Measurements from ENCODE around the gene CRTC1.
A peak's percentile ranks its signal among the peaks of the same experiment; 100 is the strongest.

The CRTC1 gene

DNA sequence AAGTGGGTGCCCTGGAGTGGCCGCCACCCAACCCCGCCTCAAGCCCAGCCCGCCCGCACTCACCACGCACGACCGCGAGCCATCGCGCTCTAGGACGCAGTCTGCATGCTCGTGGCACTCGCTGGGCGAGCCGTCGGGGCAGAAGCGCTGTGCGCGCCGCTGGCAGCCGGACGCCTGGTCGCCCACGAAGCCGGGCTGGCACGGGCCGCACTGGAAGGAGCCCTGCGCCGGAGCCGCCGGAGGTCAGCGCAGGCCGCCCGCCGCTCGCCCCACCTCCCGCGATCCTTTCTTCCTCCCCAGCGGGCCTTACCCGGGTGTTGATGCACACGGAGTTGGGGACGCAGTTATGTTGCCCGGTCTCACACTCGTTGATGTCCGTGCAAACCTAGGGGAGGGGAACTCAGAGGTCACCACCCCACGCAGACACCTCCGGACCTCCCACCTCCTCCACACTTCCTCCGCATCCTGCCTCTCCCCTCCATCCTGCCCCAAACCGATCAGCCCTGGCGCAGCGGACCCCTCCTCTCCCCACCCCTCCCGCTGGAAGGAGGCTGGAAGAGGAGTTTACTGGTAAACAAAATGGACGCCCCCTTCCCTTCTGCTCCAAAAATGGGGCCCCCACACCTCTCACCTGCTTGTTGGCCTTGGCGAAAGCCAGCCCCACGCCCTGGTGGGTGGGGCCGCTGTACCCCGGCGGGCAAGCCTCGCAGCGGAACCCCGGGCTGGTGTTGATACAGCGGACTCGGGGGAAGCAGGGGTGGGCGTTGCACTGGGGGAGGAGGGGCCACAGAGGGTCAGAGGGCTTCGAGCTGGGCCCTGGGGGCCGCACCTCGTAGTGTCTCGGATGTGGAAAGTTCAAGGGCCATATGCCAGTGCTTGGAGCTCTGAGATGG, 105.3 kb downstream of the CRTC1 start:
- no peak for DNase-seq

- no peak for DNase-seq
Measured at GRCh38 chr19:18789422-18789869, 106.0 kb downstream of the CRTC1 start.

DNA sequence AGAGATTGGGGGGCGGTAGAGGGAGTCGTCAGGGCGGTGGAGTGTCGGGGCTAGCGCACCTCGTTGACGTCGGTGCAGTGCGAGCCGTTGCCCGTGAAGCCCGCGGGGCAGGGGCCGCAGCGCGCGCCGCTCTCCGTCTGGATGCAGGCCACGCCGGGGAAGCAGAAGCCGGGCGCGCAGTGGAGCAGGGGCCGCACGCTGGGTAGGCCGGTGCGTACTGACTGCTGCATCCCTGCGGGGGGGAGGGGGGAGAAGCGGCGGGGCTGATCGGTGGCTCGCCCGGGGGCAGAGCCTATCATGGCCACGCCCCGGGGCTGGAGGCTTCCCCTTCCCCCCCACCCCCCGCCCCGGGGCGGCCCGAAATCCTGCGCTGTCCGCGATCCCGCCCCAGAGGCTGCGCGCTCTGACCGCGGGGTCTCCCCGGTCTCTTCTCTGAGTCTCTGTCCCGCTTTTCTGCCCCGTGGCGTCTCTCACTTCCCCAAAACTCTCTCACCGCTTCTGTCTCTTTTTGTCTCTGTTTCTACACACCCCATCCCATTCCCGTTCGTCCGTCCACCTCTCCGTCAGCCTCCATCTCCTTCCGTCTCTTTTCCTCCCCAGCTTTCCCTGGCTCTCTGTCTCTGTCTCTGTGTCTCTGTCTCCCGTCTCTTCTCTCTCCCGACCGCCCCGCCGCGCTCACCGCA, 106.5 kb downstream of the CRTC1 start:
- DNase-seq: peak in 2 of 3 experiments; percentile 56 to 57

DNA sequence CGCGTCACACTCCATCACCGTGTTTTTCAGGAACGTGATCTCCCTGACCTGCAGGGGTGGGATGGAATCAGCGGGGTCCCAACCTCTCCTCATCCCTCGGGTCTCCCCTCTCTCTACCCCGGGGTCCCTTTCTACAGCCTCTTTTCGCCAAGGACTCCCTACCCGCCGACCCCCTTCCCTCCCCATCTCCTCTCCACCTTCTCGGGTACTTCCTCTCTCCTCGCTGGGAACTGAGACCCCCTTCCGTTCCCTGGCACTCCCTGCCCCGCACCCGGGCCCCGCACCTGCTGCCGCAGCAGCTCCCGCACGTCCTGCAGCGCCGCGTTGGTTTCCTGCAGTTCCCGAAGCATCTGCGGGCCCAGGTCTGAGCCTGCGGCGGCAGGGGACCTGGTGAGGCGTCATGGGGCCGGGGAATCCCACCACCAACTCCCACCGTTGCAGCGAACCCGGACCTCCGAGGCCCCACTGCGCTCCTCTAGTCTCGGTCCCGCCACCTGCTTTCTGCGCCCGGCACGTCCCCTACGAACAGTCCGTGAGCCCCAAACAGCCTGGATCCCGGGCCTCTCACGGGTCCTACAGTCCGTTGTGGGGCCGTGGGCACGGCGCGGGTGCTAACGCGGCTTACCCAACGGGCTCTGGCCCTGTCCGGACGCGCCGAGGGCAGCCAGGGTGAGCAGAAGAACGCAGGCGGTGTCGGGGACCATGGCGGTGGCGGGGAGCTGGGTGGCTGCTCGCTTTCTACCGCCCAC, 107.3 kb downstream of the CRTC1 start, which contains the start of gene COMP:
Gene COMP (minus strand): TSS at position 740 of the 749 bp plus-strand sequence. CDS start 36 bp downstream, at position 704.
- DNase-seq: no peak

DNA sequence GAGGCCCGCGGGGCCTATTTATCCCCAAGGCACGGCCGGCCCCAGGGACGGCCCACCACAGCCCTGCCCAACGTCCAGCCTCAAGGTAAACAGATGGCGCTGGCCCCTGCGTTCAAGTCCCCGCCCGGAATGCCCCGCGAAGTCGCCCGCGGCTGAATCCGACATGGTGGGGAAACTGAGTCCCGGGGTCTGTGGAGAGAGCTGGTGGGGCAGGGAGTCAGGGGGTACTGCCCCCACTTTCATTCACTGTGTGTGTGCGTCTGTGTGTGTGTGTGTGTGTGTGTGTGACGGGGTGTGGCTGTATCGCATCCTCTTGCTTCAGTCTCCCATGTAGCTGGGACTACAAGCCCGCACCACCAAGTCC, 107.8 kb downstream of the CRTC1 start:
- DNase-seq: no peak

DNA sequence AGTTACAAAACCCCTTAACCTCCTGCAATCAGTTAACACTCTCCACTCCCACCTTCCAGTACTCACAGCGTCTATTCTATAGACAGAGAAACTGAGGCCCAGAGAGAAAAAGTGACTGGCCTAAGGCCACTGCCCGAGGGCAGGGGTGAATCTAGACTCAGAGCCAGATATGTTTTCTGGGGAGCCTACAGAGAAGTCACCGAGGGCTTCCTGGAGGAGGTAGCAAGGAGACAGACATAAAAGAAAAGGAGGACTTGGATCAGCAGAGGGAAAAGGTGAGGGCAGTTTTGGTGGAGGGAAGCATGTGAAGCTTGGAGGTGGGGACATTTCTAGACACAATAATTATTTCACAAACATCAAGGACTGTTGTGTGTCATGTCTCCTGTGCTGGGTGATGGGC, 109.2 kb downstream of the CRTC1 start:
- DNase-seq: no peak

- DNase-seq: no peak
Measured at GRCh38 chr19:18793144-18794028, 109.9 kb downstream of the CRTC1 start.

DNA sequence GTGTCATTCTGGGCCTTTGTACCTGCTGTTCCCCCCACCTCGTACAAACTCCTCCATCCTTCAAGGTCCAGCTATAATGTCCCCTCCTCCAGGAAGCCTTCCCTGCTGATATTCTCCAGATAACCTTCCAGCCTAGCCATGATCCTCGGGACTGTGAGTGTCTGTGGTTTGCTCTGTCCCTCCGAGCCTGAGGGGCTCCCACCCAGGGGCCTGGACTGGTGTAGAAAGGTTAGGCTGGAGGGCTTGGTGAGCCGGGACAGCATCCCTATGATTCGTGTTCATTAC, 110.5 kb downstream of the CRTC1 start:
- DNase-seq: no peak

- DNase-seq: no peak
Measured at GRCh38 chr19:18794692-18795091, 111.2 kb downstream of the CRTC1 start.

- DNase-seq: no peak
Measured at GRCh38 chr19:18795540-18795939, 112.1 kb downstream of the CRTC1 start.

GRCh38 chr19:18796239-18796638, 112.8 kb downstream of the CRTC1 start:
- no peak for DNase-seq

DNA sequence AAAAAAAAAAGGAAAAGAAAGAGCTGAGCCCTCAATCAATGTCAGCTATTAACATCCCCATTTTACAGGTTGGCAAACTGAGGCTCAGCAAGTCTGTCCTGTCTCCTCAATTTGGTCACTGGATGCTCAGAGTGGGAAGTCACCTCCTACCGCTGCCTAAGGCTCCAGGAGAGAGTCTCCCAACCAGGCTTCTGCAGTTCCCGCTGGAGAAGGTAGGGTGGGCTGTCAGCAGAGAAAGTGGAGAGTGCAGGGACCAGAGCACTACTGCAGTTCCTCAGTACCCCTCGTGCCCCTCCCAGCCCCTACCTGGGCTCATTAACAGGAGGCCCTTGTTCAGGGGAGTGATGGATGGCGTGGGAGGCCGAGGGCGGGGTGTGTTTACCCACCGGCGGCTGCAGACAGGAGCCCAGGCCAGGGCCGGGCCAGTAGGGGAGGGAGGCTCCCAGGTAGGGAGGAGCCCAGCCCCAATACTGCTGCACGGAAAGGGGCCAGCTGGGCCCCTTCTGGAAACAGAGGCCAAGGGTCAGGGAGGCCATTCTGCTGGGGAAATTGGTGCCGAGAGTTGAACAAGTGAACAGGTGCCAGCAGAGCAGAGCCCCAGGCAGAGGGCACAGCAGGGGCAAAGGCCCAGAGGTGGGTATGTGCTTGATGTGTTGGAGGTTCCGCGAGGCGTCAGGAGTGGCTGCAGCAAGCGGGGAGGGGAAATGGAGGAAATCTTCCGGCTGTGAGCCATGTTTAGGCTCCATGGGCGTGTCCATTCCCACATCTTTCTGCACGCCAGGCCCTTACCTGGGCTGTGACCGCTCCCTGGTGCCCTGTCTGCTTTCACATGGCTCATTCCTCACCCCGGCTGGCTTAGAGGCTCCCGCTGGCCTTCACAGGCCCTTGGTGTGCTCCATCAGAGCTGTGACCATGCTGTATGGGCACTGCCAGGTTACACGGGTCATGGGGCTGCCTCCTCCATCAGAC, 115.2 kb downstream of the CRTC1 start:
- DNase-seq: peak in 2 of 3 experiments; percentile 54 to 74

- DNase-seq: no peak
Measured at GRCh38 chr19:18799389-18799970, 116.0 kb downstream of the CRTC1 start.

DNA sequence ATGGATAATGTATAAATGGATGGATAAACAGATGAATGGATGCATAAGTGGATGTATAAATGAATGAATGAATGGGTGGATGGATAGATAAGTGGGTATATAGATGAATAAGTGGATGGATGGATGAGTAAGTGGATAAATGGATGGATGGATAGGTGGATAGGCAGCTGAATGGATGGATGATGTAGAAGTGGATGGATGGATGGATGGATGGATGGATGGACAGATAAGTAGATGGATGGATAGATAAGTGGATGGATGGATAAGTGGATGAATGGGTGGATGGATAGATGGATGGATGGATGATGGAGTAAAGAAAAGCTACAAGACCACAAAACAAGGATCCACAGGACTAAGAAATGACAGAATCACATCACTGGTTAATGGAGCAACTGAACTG, 116.6 kb downstream of the CRTC1 start:
- no peak for DNase-seq

DNA sequence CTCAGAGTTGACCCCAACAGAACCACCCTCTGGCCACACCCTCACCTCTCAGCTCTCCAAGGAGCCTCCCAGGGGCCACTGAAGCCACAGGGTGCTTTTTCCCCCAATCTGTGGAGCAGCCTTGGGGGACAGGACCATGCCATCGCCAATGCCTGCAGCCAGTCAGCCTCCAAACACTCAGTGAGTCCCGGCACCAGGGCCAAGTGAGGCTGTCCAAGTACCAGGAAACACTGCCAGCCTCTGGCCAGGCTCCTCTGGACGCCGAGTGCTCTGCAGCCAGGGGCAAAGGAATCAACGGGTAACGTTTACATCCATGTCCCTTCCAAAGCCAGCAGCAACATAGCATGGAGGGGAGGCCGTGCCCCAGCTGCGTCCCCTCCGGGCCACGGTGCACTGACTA, 117.2 kb downstream of the CRTC1 start:
- no peak for DNase-seq

DNA sequence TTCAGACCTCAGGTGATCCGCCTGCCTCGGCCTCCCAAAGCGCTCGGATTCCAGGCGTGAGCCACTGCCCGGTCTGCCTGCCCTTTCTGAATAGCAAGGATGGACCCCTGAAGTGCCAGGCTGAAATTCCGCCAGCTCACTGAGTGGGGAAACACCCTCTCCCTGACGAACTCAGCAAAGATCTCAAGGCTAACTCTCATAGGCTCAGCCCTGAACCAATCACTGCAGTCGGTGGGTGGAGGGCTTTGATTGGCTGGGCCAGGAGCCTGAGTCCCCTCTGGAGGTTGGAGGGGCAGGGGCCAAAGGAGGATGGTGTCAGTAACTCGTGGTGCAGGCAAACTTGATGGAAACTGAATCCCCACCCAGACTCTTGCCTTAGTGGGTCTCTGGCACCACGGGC, 118.9 kb downstream of the CRTC1 start:
- no peak for DNase-seq

DNA sequence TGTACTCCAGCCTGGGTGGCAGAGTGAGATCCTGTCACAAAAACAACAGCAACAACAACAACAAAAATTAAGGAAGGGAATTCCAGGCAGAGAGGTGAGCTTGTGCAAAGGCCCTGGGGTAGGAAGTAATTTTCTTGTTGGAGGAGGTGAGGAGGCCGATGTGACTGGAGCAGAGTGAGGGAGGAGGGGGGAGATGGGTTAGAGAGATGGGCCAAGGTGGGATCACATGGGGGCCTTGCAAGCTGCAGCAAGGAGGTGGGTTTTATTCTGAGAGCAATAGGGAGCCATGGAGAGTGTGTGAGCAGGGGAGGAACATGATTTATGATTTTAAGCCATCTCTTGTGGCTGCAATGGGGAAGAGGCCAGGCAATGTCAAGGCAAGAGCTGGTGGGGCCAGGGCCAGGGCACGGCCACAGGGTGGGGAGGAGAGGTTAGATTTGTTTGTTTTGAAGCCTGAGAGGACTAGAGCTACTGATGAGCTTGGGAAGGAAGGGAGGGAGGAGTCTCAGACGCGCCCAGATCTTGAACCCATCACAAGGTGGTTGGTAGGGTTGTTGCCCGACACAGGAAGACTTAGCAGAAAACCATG, 120.2 kb downstream of the CRTC1 start:
- no peak for DNase-seq

DNA sequence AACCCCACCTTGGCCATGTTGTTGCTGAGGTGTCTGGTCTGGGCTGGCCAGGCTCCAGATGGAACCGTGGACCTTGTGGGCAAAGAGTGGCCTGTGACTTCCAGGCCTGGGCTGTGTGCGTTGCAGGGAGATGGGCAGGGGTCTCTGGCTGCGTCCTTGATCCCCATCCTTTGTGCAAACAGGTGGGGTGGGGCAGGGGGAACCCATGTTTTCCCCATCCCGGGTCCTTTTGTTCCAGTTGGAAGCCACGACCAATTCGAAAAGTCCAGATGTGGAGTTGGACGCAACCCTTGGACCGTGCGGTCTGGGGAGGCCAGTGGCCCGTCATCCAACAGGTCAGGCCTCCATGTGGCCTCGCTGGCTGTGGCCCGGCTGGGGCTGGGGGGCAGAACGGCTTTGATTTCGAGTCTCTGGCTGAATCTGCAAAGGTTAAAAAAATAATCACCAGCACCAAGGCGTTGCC, 120.7 kb downstream of the CRTC1 start:
- DNase-seq: no peak

GRCh38 chr19:18804643-18805042, 121.2 kb downstream of the CRTC1 start:
- DNase-seq: no peak

- no peak for DNase-seq
Measured at GRCh38 chr19:18807861-18808331, 124.4 kb downstream of the CRTC1 start.

Measured in NCI-H1417 (cell line).